GM18498 (cell line): Measurements from ENCODE around the gene KNSTRN.

Source experiments
- ATAC-seq: cut with Tn5 transposase; IDR thresholded peaks from one replicate; pipeline ENCODE4 v1.9.1; 2021; ENCODE audit warnings: mild to moderate bottlenecking, moderate library complexity; ENCODE audit not compliant: unreplicated experiment

The KNSTRN gene

DNA sequence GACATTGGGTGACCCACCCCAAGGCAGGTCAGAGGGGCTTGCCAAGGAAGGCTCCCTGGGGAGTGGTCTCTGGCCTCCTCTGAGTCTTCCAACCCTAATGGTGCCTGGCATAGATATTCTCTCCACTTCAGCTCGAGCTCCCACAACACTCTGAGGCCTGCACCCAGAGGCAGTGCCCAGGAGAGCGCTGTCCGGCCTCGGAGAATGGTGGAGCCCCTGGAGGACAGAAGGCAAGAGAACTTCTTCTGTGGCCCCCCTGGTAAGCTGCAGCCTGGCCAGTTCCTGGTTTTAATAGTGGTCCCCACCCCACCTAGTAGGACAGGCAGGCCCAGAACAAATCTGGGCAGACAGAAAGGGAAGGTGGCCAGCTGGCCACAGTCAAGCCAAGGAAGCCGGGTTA lies 17.5 kb upstream of the KNSTRN start:
- no peak for ATAC-seq

DNA sequence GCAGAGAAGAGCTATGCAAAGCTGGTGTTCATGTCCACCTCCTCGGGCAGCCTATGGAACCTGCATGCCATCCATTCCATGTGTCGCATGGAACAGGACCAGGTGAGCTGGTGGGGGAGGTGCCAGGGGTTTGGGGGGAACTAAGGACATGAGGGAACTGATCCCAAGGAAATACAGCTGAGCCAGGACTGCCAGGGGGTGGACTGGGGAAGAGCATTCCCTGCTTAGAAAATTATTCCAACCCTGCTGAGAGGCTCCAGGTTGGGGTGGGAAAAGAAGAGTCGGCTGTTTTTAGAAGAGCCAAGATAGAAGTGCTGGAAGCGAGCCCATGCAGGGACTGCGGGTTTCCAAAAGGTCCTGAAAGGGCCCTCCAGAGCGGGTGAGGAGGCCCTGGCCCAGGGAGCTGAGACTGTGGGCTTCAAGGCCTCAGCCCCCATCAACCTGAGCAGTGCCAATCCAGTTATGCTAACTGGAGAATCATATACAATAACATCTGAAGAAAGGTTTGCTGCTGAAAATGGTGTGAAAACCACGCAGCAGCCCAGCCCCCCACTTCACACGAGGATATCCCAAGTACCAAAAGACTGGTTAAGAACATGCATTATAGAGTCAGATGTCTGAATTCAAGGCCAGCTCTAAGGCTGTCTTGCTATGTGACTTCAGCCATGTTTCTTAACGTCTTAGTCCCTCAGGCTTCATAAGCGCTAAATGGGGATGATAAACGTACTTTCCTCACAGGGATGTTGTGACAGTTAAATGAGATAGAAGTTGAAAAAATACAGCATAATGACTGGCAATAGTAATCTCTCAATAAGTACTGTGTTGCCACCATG lies 16.7 kb upstream of the KNSTRN start:
- ATAC-seq = no peak

GRCh38 chr15:40366457-40367370 lies 15.8 kb upstream of the KNSTRN start:
- no peak for ATAC-seq

DNA sequence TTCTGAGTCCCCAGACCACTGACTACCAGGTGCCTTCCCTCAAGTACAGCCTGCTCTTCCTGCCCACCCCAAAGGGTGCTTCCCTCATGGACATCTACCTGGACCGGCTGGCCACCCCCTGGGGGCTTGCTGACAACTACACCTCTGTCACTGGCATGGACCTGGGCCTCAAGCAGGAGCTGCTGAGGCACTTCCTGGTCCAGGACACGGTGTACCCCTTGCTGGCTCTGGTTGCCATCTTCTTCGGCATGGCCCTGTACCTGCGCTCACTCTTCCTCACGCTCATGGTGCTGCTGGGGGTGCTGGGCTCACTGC lies 15.2 kb upstream of the KNSTRN start:
- ATAC-seq = no peak

DNA sequence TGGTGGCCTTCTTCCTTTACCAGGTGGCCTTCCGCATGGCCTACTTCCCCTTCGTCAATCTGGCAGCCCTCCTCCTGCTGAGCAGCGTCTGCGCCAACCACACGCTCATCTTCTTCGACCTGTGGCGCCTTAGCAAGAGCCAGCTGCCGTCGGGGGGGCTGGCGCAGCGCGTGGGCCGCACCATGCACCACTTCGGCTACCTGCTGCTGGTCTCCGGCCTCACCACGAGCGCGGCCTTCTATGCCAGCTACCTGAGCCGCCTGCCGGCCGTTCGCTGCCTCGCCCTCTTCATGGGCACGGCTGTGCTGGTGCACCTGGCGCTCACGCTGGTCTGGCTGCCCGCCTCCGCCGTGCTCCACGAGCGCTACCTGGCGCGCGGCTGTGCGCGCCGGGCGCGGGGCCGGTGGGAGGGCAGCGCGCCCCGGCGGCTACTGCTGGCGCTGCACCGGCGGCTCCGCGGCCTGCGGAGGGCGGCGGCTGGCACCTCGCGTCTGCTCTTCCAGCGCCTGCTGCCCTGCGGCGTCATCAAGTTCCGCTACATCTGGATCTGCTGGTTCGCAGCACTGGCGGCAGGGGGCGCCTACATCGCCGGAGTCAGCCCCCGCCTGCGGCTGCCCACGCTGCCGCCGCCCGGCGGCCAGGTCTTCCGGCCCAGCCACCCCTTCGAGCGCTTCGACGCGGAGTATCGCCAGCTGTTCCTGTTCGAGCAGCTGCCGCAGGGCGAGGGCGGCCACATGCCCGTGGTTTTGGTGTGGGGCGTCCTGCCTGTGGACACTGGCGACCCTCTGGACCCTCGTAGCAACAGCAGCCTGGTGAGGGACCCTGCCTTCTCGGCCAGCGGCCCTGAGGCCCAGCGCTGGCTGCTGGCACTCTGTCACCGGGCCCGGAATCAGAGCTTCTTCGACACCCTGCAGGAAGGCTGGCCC lies 14.6 kb upstream of the KNSTRN start:
- peak; percentile 85 for ATAC-seq

- no peak for ATAC-seq
Observed at GRCh38 chr15:40368719-40369473, 13.6 kb upstream of the KNSTRN start.

DNA sequence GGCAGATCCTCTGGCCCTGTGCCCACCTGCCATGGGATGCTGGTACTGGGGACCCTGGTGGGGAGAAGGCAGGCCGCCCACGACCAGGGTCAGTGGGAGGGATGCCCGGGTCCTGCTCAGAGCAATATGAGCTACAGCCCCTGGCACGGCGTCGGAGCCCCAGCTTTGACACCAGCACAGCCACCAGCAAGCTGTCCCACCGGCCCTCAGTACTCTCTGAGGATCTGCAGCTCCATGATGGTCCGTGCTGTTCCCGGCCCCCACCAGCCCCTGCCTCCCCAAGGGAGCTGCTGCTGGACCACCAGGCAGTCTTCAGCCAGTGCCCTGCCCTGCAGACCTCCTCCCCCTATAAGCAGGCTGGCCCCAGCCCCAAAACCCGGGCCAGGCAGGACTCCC lies 13.0 kb upstream of the KNSTRN start:
- no peak for ATAC-seq

- ATAC-seq = no peak
Observed at GRCh38 chr15:40369971-40370370, 12.6 kb upstream of the KNSTRN start.

DNA sequence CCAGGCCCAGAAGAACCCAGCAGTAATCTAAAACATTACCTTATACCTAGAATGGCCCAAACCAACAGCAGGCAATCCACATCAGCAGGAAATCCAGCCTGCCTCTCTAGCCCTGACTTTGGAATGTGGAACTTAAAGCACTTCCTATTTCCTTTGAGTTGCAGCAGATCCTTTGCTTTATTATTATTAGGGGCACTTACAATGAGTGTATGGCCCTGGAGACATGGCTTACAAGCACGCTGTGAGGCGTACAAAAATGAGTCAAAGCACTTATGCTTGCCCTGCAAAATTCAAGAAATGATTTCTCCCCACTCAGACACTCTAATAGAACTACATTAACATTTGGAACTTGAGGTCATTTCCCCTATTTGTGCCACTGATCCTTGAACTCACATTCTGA lies 9.5 kb upstream of the KNSTRN start:
- no peak for ATAC-seq

DNA sequence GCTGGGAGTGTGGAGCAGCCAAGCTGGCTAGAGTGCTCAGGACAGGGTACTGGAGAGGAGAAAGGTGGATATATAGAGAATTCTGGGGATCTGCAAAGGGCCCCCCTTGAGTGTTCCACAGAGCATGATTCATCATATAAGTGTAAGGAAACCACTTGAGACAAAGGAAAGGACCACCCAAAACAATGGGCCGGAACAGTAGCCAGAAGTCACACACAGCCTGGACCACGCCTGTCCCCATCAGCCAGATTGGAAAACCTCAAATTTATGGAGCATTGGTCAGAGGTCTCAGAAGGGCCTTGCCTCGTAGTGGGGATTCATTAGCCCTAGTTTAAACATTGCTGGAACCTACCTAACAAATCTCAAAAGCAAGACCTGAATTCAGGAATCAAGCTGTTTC lies 4.9 kb upstream of the KNSTRN start:
- ATAC-seq = no peak

- ATAC-seq = no peak
Observed at GRCh38 chr15:40379374-40379773, 3.1 kb upstream of the KNSTRN start.

GRCh38 chr15:40379853-40380252 lies 2.7 kb upstream of the KNSTRN start:
- no peak for ATAC-seq

DNA sequence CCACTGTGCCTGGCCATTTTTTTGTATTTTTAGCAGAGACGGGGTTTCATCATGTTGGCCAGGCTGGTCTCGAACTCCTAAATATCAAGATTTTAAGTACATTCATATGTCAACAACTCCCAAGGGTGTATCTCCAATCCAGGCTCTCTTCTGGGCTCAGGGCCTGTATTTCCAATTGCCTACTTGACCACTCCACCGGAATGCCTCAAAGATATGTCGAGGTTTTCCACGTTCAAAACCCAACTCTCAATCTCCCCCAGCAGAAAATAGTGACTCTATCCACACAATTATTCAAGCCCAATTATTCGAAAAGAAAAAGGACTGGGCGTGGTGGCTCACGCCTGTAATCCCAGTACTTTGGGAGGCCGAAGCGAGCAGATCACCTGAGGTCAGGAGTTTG lies 1.9 kb upstream of the KNSTRN start:
- ATAC-seq = no peak

GRCh38 chr15:40381818-40382529 lies 547 bp upstream of the KNSTRN start:
- ATAC-seq = no peak

DNA sequence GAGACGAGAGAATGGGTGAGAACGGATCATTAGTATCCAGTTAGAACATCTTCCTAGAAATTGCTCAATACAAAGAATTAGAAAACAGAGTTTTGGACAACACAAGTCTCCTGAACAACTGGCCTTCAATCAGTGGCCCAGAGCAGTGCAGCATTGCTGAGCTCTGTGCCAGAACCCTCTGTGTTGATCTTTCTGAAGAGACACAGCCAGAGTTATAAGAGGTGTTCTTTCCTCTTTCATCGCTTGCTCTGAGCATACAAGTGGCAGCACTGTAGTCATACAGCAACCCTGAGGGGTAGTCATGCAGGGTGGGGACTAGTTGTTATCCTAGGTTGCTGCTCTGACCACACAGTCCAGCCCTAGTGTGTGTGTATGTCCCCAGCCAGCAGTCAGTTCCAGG lies 4.0 kb downstream of the KNSTRN start:
- ATAC-seq = no peak

DNA sequence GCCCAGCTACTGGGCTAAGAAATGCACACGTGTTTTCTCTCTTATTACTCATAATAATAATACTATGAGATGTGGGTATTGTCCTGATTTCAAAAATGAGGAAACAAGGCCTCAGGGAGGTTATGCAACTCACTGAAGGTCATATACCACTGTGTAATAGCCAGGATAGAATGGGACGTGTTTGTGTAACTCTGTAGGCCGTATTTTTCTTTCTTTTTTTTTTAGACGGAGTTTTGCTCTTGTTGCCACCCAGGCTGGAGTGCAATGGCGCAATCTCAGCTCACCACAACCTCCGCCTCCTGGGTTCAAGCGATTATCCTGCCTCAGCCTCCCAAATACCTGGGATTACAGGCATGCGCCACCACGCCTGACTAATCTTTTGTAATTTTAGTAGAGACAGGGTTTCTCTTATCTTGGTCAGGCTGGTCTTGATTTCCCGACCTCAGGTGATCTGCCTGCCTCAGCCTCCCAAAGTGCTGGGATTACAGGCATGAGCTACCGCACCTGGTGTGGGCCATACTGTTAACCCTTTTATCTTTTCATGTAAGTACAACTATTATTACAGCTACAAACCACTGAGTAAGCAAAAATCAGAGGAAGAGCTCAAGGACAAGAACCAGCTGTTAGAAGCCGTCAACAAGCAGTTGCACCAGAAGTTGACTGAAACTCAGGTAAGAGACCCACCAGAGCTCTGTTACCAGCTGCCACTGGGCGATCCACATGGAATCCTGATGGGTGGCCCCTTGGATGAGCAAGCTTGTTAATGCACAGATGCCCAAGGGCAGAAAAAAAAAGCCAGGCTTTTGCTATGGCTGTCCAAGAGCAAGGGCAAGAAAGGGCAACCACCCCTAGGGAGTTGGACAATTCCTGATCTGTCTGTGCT lies 6.7 kb downstream of the KNSTRN start:
- ATAC-seq = no peak

DNA sequence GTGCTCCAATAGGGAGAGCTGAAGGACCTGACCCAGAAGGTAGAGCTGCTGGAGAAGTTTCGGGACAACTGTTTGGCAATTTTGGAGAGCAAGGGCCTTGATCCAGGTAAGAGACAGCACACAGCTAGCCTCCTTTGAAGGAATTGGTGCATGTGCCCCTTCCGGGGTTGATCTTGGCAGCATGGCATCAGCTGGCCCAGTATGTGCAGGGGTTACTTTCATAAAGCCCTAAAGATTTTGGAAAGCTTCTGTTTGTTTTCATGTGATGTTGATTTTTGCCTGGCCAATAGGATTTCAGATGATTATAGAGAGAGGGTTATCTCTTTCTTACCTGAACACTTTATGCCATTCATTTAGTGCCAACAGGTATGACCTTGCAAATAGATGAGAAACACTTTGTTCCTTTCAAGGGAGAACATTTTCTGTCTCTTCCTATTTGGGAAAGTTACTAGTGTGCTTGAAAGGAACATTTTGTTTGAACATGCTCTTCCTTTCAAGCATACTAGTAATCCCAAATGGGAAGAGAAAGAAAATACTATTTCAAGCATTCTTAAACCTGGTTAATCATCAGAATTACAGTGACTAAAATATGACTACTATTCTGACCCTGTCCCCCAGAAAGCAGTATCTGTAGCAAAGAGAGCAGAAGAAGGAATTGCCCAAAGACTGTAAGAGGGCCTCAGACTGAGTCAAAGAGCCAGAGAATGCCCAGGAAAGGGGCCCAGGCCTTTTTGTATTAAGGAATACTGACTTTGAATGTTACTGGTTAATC lies 7.5 kb downstream of the KNSTRN start:
- ATAC-seq = no peak
